Glomerular visceral epithelial cell (primary cell): ENCODE measurements around the gene DSG4.
"Not testable (repeated sequence)": the region's sequence is repeated elsewhere in the genome, so short reads cannot be mapped to it uniquely, and the experiment has no call there.

Source experiments
- DNase-seq: peaks from one replicate; pipeline ENCODE4 v3.0.0-alpha.2; 2016; ENCODE audit errors: extremely low spot score

DSG4 gene

GRCh38 chr18:31376477-31376876, at the start of gene DSG4:
Gene DSG4 (plus strand): TSS chr18:31376777. CDS start chr18:31376912, 135 bp downstream.
- no peak for DNase-seq

- DNase-seq, result no peak
Measured at GRCh38 chr18:31329787-31330438, 46.7 kb upstream of the DSG4 start.

GRCh38 chr18:31343454-31343853, 33.1 kb upstream of the DSG4 start:
- no peak for DNase-seq

GRCh38 chr18:31353336-31353735, 23.2 kb upstream of the DSG4 start:
- DNase-seq, result not testable (repeated sequence)

GRCh38 chr18:31354990-31355389, 21.6 kb upstream of the DSG4 start:
- no peak for DNase-seq

GRCh38 chr18:31356025-31356424, 20.6 kb upstream of the DSG4 start:
- no peak for DNase-seq

GRCh38 chr18:31364190-31364589, 12.4 kb upstream of the DSG4 start:
- DNase-seq, result no peak

GRCh38 chr18:31369478-31369877, 7.1 kb upstream of the DSG4 start:
- no peak for DNase-seq

GRCh38 chr18:31371989-31372388, 4.6 kb upstream of the DSG4 start:
- DNase-seq, result no peak

- no peak for DNase-seq
Measured at GRCh38 chr18:31373641-31374040, 2.9 kb upstream of the DSG4 start.

- DNase-seq, result no peak
Measured at GRCh38 chr18:31380912-31381311, 4.3 kb downstream of the DSG4 start.

GRCh38 chr18:31382107-31382506, 5.5 kb downstream of the DSG4 start:
- DNase-seq, result no peak

- DNase-seq, result peak; percentile 90
Measured at GRCh38 chr18:31386741-31387140, 10.2 kb downstream of the DSG4 start.

GRCh38 chr18:31393286-31393685, 16.7 kb downstream of the DSG4 start:
- no peak for DNase-seq

GRCh38 chr18:31396796-31397612, 20.4 kb downstream of the DSG4 start:
- DNase-seq, result no peak

- DNase-seq, result no peak
Measured at GRCh38 chr18:31398191-31398590, 21.6 kb downstream of the DSG4 start.

GRCh38 chr18:31399306-31400032, 22.9 kb downstream of the DSG4 start:
- peak; percentile 65 for DNase-seq

GRCh38 chr18:31401156-31402025, 24.8 kb downstream of the DSG4 start:
- no peak for DNase-seq

GRCh38 chr18:31402026-31402373, 25.4 kb downstream of the DSG4 start:
- no peak for DNase-seq

GRCh38 chr18:31403409-31403808, 26.8 kb downstream of the DSG4 start:
- DNase-seq, result no peak

- DNase-seq, result no peak
Measured at GRCh38 chr18:31407649-31408048, 31.1 kb downstream of the DSG4 start.

GRCh38 chr18:31409276-31409675, 32.7 kb downstream of the DSG4 start:
- DNase-seq, result no peak
